GM19395 (cell line): Measurements from ENCODE around the gene ACP3.
"Not testable (repeated sequence)": the region's sequence is repeated elsewhere in the genome, so short reads cannot be mapped to it uniquely, and the experiment has no call there.

Source experiments
- ATAC-seq: cut with Tn5 transposase; IDR thresholded peaks from one replicate; pipeline ENCODE4 v1.9.1; 2021; ENCODE audit warnings: mild to moderate bottlenecking, moderate library complexity; ENCODE audit not compliant: unreplicated experiment

Gene ACP3, protein sequence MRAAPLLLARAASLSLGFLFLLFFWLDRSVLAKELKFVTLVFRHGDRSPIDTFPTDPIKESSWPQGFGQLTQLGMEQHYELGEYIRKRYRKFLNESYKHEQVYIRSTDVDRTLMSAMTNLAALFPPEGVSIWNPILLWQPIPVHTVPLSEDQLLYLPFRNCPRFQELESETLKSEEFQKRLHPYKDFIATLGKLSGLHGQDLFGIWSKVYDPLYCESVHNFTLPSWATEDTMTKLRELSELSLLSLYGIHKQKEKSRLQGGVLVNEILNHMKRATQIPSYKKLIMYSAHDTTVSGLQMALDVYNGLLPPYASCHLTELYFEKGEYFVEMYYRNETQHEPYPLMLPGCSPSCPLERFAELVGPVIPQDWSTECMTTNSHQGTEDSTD

DNA sequence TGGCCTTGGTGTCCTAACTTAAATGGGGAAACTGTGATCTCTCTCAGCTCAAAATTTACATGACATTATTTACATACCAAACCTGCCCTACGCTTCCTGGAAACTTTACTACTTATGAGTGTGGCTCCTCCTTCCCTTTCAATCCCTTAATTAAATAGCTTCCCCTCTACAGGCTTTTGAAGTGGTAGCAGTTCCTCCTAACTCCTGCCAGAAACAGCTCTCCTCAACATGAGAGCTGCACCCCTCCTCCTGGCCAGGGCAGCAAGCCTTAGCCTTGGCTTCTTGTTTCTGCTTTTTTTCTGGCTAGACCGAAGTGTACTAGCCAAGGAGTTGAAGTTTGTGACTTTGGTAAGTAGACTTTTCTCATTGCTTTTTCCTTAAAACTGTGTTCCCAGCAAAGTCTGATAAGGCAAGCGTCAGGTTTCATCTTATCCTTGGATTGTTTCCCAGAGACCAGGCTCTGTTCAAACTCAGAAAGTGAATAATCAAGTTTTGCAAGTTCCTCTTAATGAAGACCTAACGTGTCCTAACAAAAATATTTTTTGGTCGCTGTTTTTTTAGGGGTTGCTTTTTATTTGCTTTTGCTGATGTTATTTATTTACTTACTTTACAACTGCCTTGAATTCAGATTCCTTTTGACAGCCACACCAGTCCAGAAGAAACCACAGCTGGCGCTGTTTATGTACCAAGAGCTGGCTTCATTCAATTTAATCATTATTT is at the start of gene ACP3:
TSS of gene ACP3 (plus strand) at position 179 of the 720 bp plus-strand sequence. CDS start at position 229, 50 bp downstream.
- peak; percentile 90 for ATAC-seq

DNA sequence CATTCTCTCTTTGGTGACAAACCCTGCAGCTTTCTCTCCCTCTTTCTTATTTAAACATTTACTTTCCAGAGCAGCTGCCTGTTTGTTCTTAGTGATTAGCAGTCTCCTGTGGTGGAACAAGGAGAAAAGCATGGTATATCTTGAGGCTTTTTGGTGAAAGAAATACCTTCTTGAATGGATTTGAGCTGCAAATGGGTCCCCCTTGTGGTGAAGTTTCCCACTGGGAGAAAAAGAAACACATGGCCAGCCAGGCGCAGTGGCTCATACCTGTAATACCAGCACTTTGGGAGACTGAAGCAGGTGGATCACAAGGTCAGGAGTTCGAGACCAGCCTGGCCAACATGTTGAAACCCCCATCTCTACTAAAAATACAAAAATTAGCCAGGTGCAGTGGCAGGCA is 48.3 kb upstream of the ACP3 start:
- ATAC-seq, result no peak

DNA sequence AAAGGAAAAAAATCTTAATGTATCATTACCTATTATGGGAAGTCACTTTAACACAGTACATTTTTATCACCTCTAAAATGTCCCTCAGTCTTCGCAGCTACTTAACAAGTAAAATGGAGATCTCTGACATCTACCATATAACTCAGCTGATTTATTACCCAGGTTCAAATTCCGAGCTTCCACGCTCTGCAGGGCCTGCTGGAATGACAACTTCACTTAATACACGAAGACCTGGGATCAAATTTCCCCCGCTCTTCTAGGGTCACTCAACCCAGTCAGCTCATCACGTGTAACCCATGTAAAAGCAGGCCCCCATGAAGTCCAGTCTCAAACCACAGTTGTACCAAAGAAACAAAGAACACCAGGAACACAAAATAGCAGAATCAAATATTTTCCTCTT is 44.2 kb upstream of the ACP3 start:
- no peak for ATAC-seq

DNA sequence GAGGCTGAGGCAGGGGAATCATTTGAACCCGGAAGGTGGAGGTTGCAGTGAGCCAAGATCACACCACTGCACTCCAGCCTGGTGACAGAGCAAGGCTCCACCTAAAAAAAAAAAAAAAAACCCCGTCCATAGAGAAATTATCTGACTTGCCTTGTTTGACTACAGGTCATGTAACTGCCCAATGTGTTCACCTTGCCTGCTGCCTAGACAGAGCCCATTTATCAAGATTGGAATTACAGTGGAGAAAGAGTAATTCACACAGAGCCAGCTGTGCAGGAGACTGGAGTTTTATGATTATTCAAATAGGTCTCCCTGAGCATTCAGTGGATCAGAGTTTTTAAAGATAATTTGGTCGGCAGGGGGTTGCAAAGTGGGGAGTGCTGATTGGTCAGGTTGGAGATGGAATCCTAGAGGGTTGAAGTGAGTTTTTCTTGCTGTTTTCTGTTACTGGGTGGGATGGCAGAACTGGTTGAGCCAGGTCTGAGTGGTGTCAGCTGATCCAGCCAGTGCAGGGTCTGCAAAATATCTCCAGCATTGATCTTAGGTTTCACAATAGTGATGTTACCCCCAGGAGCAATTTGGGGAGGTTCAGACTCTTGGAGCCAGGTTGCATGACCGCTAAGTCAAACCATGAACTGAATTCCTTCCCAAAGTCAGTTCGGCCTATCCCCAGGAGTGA is 40.8 kb upstream of the ACP3 start:
- ATAC-seq, result no peak

DNA sequence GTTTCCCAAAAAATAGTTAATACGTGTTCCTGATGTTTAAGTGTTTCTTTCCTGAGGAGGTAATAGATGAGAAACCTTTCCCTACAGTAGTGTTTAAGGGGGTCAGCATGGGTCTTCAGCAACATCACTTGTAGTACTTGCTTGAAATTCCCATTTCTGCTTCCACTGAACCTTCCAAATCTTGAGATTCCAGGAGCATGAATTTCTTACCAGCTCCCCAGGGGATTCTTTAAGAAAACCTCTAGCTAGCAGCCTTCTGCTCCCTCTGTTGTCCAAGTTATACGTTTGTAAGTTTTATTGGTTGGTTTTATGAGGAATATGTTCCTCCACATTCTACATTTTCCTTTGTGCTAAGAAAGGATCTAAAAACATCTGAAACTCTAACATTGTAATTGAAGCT is 38.2 kb upstream of the ACP3 start:
- no peak for ATAC-seq

DNA sequence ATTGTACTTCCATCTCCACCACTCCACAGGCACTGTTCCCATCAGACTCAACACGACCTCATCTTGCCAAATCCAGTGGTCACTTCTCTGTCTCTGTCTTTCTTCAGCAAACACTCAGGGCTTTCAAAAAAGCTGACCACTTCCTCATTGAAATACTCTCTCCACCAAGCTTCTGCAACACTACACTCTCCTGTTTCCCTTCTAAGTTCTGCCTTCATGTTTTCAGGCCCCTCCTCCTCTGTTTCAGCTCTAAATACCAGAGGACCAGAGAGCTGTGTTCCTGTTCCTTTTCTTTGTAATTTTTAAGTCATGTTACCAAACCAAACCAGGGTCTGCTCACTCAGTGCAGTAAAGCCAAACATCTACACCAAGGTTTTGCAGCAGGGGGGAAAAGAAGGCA is 33.8 kb upstream of the ACP3 start:
- ATAC-seq, result peak; percentile 86

DNA sequence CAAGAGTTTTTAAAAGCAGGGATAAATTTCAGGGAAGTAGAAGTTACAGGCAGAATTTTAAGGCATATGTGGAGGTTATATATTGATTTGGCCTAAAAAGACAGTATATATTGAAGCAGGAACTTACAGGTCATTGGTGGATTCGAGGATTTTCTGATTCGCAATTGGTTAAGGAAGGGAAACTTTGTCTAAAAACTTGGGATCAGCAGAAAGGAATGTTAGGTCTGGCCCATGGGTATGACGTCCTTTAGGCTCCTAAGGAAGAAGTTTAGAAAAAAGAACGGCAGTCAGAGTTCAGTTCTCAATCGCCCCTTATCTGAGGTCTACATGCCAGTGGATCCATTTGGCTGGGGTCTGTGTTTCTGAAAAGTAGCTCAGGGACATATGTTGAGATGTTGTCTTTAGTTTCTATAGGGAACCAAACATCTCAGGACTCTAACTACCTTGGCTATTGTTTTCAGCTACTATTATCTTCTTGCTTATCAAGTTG is 33.2 kb upstream of the ACP3 start:
- no peak for ATAC-seq

DNA sequence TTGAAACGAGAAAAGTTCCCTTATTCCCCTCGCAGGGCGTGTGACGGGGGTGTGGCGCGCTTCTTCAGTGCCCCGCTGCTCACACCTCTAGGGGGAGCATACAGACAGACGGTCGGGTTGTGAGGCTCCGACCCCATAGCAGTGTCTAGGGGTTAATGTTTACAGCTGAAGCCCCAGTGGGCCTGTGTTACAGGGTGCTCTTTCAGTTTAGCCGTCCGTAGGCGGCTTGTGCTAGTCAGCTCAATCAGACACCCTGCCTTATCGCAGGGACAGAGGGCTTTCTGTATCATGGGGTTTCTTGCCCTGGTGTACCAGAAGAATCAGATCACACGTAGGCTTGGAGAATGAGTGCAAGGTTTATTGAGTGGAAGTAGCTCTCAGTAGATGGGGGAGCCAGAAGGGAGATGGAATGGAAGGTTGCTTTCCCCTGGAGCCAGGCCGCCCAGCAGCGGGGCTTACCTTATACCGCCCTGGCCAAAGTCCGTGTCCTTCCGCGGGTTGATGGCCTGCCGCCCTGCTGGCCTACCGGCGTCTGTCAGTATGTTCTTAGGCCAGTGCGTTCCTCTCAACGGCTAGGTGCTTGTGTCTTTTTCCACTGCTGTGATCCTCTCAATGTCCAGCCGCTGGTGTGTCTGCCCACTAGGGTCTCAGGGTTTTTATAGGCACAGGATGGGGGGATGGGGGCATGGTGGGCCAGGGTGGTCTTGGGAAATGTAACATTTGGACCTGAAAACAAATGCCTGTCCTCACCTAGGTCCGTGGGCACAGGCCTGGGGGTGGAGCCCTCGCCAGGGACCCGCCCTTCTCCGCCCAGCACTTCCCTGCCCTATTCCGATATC is 32.2 kb upstream of the ACP3 start:
- ATAC-seq, result no peak

DNA sequence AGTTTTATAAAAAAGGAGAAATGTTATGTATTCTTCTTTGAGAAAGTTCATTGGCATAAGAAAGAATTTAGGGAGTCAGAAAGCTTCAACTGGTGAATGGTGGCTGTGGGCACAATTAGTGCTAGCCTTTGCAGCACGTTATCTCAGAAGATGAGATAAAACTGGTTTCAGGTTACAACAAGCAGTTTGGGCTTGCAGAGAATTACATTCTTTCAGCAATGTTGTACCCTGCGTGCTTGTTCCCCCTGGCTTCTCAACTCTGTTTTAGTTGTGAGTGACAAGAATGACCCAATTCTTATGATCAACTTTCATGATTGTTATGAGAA is 31.6 kb upstream of the ACP3 start:
- ATAC-seq, result no peak

DNA sequence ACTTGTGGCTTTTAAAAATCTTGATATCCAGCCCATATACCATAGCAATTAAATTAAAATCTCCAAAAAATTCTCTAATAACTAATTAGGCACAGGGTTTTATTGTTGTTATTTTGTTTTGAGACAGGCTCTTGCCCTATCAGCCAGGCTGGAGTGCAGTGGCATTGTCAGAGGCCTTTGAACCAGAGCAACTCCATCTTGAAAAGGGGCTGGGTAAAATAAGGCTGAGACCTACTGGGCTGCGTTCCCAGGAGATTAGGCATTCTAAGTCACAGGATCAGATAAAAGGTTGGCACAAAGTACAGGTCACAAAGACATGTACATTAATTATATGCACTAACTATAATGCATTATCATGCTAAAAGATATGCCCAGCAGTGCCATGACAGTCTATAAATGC is 31.2 kb upstream of the ACP3 start:
- no peak for ATAC-seq

DNA sequence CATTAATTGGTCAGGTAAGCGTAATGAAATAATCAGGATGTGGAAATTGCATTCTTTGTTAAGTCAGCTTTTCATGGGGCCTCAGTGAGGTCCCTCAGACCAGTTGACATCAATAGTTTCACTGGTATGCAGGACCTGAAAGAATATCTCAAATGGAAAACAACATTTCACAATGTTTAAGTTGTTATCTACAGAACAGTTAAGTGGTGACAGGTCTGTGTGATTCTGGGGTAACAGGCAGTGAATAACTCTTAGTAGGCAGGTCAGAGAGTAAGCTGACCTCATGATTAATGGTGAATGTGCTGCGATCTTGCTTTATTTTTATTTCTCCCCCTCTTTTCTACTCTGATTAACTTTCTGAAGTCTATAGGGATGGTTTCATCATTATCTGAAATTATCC is 28.9 kb upstream of the ACP3 start:
- ATAC-seq, result no peak

DNA sequence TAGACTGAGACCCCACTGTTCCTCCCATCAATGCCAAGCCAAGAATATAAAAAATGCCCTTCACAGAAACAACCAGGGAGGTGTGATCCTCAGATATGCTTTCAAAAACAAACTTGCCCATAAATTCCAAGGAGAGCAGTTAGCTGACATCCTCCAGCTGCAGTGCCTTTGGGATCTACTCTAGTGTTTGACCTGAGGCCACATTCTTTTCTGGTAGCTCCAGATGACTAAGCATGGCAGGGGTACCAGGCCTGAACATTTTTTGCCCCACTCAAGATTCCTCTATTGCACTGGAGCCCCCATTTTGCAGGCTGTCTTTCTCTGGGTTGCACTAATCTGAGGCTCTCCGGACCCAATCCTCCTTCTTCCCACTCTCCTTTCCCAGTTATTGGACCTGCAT is 27.9 kb upstream of the ACP3 start:
- ATAC-seq, result no peak

DNA sequence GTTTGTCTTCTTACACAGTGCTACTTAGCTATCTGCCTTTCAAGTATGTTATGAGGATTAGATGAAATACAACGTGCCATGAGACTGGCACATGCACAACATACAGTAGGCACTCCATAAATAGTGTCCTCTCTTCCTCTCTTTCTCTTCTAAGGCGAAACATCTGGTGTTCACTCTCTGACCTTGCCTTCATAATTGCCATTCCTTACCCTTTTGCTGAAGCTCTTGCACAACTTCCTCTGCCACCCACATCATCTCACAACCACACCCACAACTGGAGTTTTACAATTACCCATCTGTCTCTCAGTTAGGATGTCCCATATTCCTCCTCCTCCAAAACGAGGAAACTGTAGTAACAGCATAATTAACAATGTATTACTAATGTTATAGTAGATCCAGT is 26.4 kb upstream of the ACP3 start:
- ATAC-seq, result no peak

DNA sequence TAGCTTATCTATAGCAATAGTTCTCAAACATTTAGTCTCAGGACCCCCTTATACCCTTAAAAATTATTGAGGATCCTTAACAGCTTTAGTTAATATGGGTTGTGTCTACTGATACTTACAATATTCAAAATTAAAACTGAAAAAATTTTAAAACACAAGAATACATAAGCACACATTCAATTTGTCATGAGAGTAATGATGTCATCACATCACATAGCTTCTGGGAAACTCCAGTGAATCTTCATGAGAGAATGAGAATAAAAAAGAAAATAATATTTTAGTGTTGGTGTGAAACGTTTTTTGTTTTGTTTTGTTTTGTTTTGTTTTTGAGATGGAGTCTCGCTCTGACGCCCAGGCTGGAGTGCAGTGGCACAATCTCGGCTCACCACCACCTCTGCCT is 25.2 kb upstream of the ACP3 start:
- no peak for ATAC-seq

DNA sequence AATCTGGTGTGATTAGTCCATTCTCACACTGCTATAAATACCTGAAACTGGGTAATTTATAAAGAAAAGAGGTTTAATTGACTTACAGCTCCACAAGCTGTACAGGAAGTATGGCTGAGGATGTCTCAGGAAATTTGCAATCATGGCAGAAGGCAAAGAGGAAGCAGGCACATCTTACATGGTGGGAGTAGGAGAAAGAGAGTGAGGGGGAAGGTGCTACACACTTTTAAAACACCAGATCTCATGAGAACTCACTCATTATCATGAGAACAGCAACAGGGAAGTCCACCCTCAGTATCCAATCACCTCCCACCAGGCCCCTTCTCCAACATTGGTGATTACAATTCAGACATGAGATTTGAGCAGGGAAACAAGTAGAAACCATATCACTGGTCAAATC is 24.0 kb upstream of the ACP3 start:
- ATAC-seq, result no peak

DNA sequence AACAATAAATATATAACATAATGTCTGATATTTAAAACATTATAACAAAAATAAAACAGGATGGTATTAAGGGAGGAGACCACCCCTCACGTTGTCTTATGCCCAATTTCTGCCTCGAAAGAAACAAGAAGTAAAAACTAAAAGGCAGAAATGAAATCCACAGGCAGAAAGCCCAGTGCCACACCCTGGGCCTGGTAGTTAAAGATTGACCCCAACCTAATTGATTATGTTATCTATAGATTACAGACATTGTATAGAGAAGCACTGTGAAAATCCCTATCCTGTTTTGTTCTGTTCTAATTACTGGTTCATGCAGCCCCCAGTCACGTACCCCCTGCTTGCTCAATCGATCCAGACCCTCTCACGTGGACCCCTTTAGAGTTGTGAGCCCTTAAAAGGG is 22.3 kb upstream of the ACP3 start:
- no peak for ATAC-seq

DNA sequence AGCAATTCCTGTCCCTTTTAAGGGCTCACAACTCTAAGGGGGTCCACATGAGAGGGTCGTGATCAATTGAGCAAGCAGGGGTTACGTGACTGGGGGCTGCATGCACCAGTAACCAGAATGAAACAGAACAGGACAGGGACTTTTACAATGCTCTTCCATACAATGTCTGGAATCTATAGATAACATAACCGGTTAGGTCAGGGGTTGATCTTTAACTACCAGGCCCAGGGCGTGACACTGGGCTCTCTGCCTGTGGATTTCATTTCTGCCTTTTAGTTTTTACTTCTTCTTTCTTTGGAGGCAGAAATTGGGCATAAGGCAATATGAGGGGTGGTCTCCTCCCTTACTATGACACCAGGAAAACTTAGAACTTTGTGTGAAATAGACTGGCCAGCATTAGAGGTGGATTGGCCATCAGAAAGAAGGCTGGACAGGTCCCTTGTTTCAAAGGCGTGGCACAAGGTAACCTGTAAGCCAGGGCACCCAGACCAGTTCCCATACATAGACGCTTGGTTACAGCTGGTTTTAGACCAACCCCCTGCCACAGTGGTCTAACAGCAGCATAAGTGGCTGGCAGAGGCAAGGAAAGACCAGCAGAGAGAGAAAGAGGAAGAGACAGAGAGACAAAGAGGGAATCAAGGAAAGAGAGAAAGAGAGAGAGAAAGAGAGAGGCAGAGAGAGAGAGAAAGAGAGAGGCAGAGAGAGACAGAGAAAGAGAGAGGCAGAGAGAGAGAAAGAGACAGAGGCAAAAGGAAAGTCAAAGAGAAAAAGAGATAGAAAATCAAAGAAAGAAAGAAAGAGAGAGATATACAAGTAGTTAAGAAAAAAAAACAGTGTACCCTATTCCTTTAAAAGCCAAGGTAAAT is 13.6 kb upstream of the ACP3 start:
- not testable (repeated sequence) for ATAC-seq

DNA sequence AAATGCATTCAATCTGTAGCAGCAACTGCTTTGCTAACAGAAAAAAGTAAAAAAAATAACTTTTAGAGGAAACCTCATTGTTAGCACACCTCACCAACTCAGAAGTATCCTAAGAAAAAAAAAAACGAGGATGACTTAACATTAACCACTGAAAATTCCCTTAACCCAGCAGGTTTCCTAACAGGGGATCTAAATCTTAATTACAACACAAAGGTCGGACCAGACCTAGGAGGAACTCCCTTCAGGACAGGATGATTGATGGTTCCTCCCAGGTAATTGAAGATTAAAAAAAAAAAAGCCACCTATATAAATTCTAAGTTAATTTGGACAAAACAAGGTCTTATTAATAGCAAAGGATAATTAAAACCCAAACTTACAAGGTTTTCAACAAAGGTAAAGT is 12.9 kb upstream of the ACP3 start:
- ATAC-seq, result not testable (repeated sequence)

DNA sequence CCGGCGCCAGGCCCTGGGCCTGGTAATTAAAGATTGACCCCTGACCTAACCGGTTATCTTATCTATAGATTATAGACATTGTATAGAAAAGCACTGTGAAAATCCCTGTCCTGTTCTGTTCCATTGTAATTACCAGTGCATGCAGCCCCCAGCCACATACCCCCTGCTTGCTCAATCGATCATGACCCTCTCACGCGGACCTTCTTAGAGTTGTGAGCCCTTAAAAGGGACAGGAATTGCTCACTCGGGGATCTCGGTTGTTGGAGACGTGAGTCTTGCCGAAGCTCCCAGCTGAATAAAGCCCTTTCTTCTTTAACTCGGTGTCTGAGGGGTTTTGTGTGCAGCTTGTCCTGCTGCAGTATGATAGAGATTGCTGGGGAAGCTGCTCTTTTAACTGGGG is 7.2 kb upstream of the ACP3 start:
- ATAC-seq, result not testable (repeated sequence)

DNA sequence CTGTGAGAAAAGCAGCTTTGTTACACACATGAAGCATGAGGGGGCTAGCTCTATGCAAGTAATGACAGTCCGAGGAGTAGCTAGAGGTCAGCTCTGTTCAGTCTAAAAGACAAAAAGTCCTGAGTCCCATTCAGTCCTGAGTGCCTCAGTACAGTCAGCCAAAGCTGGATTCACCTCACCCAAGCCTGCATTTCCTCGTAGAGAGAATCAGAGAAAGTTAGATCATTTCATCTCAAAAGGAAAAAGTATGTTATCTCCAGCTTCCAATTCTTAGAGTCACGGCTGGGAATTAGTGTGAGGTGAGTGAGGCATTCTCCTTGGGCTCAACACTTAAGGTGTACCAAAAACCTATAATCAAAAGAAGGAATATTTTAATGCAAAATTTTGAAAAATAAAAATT is 5.9 kb upstream of the ACP3 start:
- ATAC-seq, result no peak
